Hepatocyte (in vitro differentiated cells): Measurements from ENCODE around the gene IL22RA2. TPM values are rescaled to one million over a fixed set of nuclear protein-coding genes. Genes with fewer than 3 reads are reported as not detected.

Experiments
- DNase-seq: peaks from one replicate; pipeline ENCODE4 v3.0.0-alpha.2; 2016; ENCODE audit warnings: low spot score
- H2AFZ ChIP-seq: fragments of 200-600 bp; sonication (generic); 2 replicates; pipeline ENCODE4 v1.6.0; 2016; ENCODE audit warnings: antibody characterized with exemption, mild to moderate bottlenecking
- H3K27ac ChIP-seq: fragments of 200-600 bp; sonication (generic); 2 replicates; pipeline ENCODE4 v1.5.1; 2016; ENCODE audit warnings: mild to moderate bottlenecking
- H3K27me3 ChIP-seq: fragments of 200-600 bp; sonication (generic); 2 replicates; pipeline ENCODE4 v1.6.1; 2016
- H3K36me3 ChIP-seq: fragments of 200-600 bp; sonication (generic); replicated peaks from 2 replicates; pipeline ENCODE4 v1.5.1; 2016; ENCODE audit warnings: low read depth; ENCODE audit not compliant: insufficient read depth
- H3K4me1 ChIP-seq: fragments of 200-600 bp; sonication (generic); 2 replicates; pipeline ENCODE4 v1.5.1; 2016; ENCODE audit warnings: mild to moderate bottlenecking, moderate library complexity; ENCODE audit not compliant: insufficient read depth
- H3K4me2 ChIP-seq: fragments of 200-600 bp; sonication (generic); 2 replicates; pipeline ENCODE4 v1.6.0; 2016
- H3K4me3 ChIP-seq: fragments of 200-600 bp; sonication (generic); 2 replicates; pipeline ENCODE4 v1.5.1; 2016; ENCODE audit warnings: mild to moderate bottlenecking
- H3K79me2 ChIP-seq: fragments of 200-600 bp; sonication (generic); 2 replicates; pipeline ENCODE4 v1.6.0; 2017; ENCODE audit warnings: mild to moderate bottlenecking
- H3K9me2 ChIP-seq: fragments of 200-600 bp; sonication (generic); replicated peaks from 2 replicates; pipeline ENCODE4 v1.6.0; 2017; ENCODE audit warnings: mild to moderate bottlenecking; ENCODE audit not compliant: insufficient read depth
- H3K9me3 ChIP-seq: fragments of 200-600 bp; sonication (generic); 2 replicates; pipeline ENCODE4 v1.5.1; 2016; ENCODE audit warnings: low read depth, mild to moderate bottlenecking
- H4K20me1 ChIP-seq: fragments of 200-600 bp; sonication (generic); 2 replicates; pipeline ENCODE4 v1.6.0; 2016; ENCODE audit warnings: mild to moderate bottlenecking; ENCODE audit not compliant: insufficient read depth, poor library complexity, severe bottlenecking
- CTCF ChIP-seq: fragments of 200-600 bp; sonication (generic); IDR thresholded peaks from 2 replicates; pipeline ENCODE4 v1.5.1; 2016; ENCODE audit warnings: antibody characterized with exemption, mild to moderate bottlenecking; ENCODE audit not compliant: poor library complexity
- EZH2 ChIP-seq: fragments of 200-600 bp; sonication (generic); IDR thresholded peaks from 2 replicates; pipeline ENCODE4 v1.6.1; 2016; ENCODE audit warnings: antibody characterized with exemption, mild to moderate bottlenecking, borderline replicate concordance
- EZH2phosphoT487 ChIP-seq: fragments of 200-600 bp; sonication (generic); IDR thresholded peaks from one replicate; pipeline ENCODE4 v1.6.1; 2018; ENCODE audit warnings: antibody characterized with exemption, mild to moderate bottlenecking, low read depth, moderate library complexity; ENCODE audit not compliant: unreplicated experiment, severe bottlenecking
- WGBS: methylation state at CpG from one replicate; pipeline ENCODE4 v1.1.6; 2016; ENCODE audit warnings: low lambda C conversion rate; ENCODE audit errors: missing lambda C conversion rate; 5-methylcytosine and 5-hydroxymethylcytosine counted together
- polyA plus RNA-seq: library from polyadenylated mRNA; unstranded; fragments of >200 nt; fragmentation: Nextera tagmentation; extraction: Ambion mirVana; gene quantifications from 2 replicates; pipeline ENCODE4 v1.2.1, GENCODE V29; 2016
- total RNA-seq: library from RNA; depleted of rRNA; stranded (reverse); fragments of >200 nt; gene quantifications from 2 replicates; pipeline ENCODE4 v1.2.3, GENCODE V29; 2014

The IL22RA2 gene
- total and polyA plus RNA-seq, 2 experiments from 2014 or later = not detected

DNA sequence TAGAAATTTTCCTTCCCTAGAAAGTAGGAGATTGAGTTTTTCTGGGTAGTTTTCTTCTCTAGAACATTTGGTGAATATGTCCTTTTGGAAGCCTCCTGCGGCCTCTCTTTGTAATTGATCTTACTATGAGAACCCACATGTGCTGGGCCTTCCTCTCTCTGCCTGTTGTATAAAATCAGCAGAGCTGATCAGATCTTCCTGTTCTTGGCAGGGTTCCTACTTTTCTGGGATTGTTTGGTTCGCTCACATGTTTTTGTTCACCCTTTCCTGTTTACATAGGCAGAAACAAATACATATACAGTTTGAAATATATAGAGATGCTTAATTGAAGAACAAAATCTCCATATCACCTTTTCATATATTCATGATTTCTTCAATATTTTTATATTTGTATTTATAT is 57.8 kb downstream of the IL22RA2 start:
- Histone ChIP-seq H3K27me3 (no peaks in the 10 kb centered on the region), H3K4me3 (no peak overlapping the region), H3K4me2 (no peak overlapping the region), H3K27ac (no peak overlapping the region), H4K20me1 (no peaks in the 10 kb centered on the region), H3K9me3 (no peaks in the 10 kb centered on the region), H3K4me1 (no peaks in the 10 kb centered on the region), H2AFZ (no peak overlapping the region), H3K36me3 (no peaks in the 10 kb centered on the region), H3K79me2 (no peaks in the 10 kb centered on the region), H3K9me2 (no peaks in the 10 kb centered on the region)
- TF ChIP-seq CTCF = no peak
- TF ChIP-seq EZH2 = no peak
- TF ChIP-seq EZH2phosphoT487 = no peak
- WGBS = 81% methylated on average over 2 of the region's 2 CpGs
- no peak for DNase-seq

DNA sequence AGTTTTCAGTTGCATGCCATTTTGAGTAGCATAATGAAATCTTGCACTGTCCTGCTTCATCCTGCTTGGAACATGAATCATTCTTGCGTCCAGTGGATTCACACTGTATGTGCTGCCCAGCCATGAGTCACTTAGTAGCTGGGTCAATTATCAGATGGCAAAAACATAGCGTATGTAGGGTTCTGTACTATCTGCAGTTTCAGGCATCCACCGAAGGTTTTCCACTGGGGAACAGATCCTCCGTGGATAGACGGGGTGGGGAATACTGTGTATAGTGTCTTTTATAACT is 61.4 kb downstream of the IL22RA2 start:
- DNase-seq = no peak
- no peaks in the 10 kb centered on the region for H3K9me3 ChIP-seq
- no peaks in the 10 kb centered on the region for H4K20me1 ChIP-seq
- no peak overlapping the region for H3K4me2 ChIP-seq
- no peaks in the 10 kb centered on the region for H3K36me3 ChIP-seq
- TF ChIP-seq CTCF = no peak
- TF ChIP-seq EZH2phosphoT487 = no peak
- no peak for TF ChIP-seq EZH2
- H3K4me1 ChIP-seq = no peaks in the 10 kb centered on the region
- H3K27ac ChIP-seq = no peak overlapping the region
- H3K9me2 ChIP-seq = no peaks in the 10 kb centered on the region
- H3K79me2 ChIP-seq = no peaks in the 10 kb centered on the region
- WGBS = 86% methylated on average over 5 of the region's 5 CpGs
- H2AFZ ChIP-seq = no peak overlapping the region
- no peaks in the 10 kb centered on the region for H3K27me3 ChIP-seq
- H3K4me3 ChIP-seq = no peak overlapping the region

GRCh38 chr6:137111296-137112066 is 62.0 kb downstream of the IL22RA2 start:
- Histone ChIP-seq H3K27ac (no peak overlapping the region), H3K4me3 (no peak overlapping the region), H3K4me2 (no peak overlapping the region), H3K9me2 (no peaks in the 10 kb centered on the region), H3K9me3 (no peaks in the 10 kb centered on the region), H3K4me1 (no peaks in the 10 kb centered on the region), H3K27me3 (no peaks in the 10 kb centered on the region), H4K20me1 (no peaks in the 10 kb centered on the region), H2AFZ (no peak overlapping the region), H3K79me2 (no peaks in the 10 kb centered on the region), H3K36me3 (no peaks in the 10 kb centered on the region)
- no peak for DNase-seq
- TF ChIP-seq EZH2phosphoT487 = no peak
- TF ChIP-seq EZH2 = no peak
- TF ChIP-seq CTCF = no peak
- WGBS = 91% methylated on average over 2 of the region's 2 CpGs

- no peak overlapping the region for H3K27ac ChIP-seq
- 70% methylated on average over 1 of the region's 1 CpG for WGBS
These were observed 65.7 kb downstream of the IL22RA2 start for GRCh38 chr6:137107767-137108105.

More at GRCh38 chr6:137107767-137108105, 65.7 kb downstream of the IL22RA2 start:
- Histone ChIP-seq H3K36me3 (no peaks in the 10 kb centered on the region), H3K4me1 (no peaks in the 10 kb centered on the region), H4K20me1 (no peaks in the 10 kb centered on the region), H3K27me3 (no peaks in the 10 kb centered on the region), H3K9me3 (no peaks in the 10 kb centered on the region), H3K4me2 (no peak overlapping the region), H3K79me2 (no peaks in the 10 kb centered on the region), H3K9me2 (no peaks in the 10 kb centered on the region), H3K4me3 (no peak overlapping the region), H2AFZ (no peak overlapping the region)
- DNase-seq = no peak
- TF ChIP-seq EZH2 (no peak), EZH2phosphoT487 (no peak), CTCF (no peak)
